Measurements from ENCODE around the gene CENPH.
"Not testable (repeated sequence)": the region's sequence is repeated elsewhere in the genome, so short reads cannot be mapped to it uniquely, and the experiment has no call there.

DNA sequence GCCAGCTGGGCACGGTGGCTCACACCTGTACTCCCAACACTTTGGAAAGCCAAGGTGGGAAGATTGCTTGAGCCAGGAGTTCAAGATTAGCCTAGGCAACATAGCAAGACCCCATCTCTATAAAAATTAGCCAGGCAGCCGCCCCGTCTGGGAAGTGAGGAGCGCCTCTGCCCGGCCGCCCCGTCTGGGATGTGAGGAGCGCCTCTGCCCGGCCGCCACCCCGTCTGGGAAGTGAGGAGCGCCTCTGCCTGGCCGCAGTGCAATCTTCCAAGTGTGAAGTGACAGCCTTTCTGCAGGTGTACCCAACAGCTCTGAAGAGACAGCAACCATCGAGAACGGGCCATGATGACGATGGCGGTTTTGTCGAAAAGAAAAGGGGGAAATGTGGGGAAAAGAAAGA, 31.0 kb downstream of the CENPH start:
- TF ChIP-seq, protein P1, sequence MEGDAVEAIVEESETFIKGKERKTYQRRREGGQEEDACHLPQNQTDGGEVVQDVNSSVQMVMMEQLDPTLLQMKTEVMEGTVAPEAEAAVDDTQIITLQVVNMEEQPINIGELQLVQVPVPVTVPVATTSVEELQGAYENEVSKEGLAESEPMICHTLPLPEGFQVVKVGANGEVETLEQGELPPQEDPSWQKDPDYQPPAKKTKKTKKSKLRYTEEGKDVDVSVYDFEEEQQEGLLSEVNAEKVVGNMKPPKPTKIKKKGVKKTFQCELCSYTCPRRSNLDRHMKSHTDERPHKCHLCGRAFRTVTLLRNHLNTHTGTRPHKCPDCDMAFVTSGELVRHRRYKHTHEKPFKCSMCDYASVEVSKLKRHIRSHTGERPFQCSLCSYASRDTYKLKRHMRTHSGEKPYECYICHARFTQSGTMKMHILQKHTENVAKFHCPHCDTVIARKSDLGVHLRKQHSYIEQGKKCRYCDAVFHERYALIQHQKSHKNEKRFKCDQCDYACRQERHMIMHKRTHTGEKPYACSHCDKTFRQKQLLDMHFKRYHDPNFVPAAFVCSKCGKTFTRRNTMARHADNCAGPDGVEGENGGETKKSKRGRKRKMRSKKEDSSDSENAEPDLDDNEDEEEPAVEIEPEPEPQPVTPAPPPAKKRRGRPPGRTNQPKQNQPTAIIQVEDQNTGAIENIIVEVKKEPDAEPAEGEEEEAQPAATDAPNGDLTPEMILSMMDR (IDR thresholded peaks at IDR 0.05; ENCODE audit: control extremely low read depth in 1 of 3, insufficient read depth in 1 of 3, low read depth in 1 of 3, low read length in 3 of 3) = not testable (repeated sequence)
- TF ChIP-seq POLR2AphosphoS5 (IDR thresholded peaks at IDR 0.05; ENCODE audit: low read depth, low read length) = not testable (repeated sequence)

Measured in H1 (cell line).